Measurements from ENCODE around the gene FNDC3B. TPM values are rescaled to one million over a fixed set of nuclear protein-coding genes. Genes with fewer than 3 reads are reported as not detected.

Gene FNDC3B
- total RNA-seq, 2 donors from 2014 or later: 9.2 to 17.1 TPM

GRCh38 chr3:172199850-172200369 is 160.5 kb downstream of the FNDC3B start:
- DNase-seq (ENCODE audit: low spot score in 2 of 2) (no peak), ATAC-seq (no peak)
- peaks cover 17 to 31% of the 10 kb centered on the region in 2 donors for H3K36me3 Mint-ChIP-seq
- peaks cover 9 to 10% of the 10 kb centered on the region in 2 donors for H3K9me3 Mint-ChIP-seq
- H3K27ac Mint-ChIP-seq: no peak overlapping the region

- DNase-seq (ENCODE audit: low spot score in 2 of 2) (no peak), ATAC-seq (no peak)
- H3K27ac Mint-ChIP-seq: peak overlapping the region in 1 of 2 donors; percentile 55
- H3K36me3 Mint-ChIP-seq: peaks cover 18 to 40% of the 10 kb centered on the region in 2 donors
- peaks cover 13 to 21% of the 10 kb centered on the region in 2 donors for H3K9me3 Mint-ChIP-seq
Measured at GRCh38 chr3:172201136-172201869, 161.9 kb downstream of the FNDC3B start.

DNA sequence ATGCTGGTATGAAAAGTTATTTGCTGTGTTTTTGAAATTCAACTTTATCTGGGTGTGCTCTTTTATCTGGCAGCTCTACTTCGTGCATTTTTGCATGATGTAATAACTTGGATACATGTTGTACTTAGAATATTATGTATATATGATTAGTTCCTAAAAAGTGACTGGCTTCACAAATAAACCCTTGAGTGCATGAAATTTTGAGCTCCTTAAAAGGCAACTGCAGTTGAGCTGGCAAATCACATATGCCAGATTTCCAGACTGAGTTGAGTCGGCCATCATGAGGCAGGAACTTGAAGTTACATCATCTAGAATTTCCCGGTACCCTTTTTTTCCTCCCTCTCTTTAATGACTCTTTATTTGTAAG is 162.5 kb downstream of the FNDC3B start:
- Mint-ChIP-seq H3K36me3 (peaks cover 18 to 40% of the 10 kb centered on the region in 2 donors), H3K27ac (no peak overlapping the region), H3K9me3 (peaks cover 13 to 21% of the 10 kb centered on the region in 2 donors)
- DNase-seq (ENCODE audit: low spot score in 2 of 2) (no peak), ATAC-seq (no peak)

DNA sequence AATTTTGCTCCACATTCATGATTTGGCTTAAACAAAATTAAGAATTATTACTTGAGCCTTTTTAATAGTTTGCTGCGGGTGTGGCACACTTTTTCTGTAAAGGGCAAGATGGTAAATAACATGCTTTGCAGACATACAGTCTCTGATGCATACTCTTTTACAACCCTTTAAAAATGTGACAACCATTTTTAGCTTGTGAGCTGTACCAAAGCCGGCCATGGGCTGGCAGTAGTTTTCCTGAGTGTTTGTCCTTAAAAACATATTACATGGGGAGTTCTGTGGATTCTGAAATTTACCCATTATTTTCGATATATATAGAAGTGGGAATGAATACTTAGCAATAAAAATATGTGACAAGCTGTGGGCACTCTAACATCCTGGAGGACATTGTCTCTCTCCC is 163.4 kb downstream of the FNDC3B start:
- Mint-ChIP-seq H3K9me3 (peaks cover 13 to 21% of the 10 kb centered on the region in 2 donors), H3K36me3 (peaks cover 18 to 40% of the 10 kb centered on the region in 2 donors), H3K27ac (no peak overlapping the region)
- ATAC-seq (no peak), DNase-seq (ENCODE audit: low spot score in 2 of 2) (no peak)

DNA sequence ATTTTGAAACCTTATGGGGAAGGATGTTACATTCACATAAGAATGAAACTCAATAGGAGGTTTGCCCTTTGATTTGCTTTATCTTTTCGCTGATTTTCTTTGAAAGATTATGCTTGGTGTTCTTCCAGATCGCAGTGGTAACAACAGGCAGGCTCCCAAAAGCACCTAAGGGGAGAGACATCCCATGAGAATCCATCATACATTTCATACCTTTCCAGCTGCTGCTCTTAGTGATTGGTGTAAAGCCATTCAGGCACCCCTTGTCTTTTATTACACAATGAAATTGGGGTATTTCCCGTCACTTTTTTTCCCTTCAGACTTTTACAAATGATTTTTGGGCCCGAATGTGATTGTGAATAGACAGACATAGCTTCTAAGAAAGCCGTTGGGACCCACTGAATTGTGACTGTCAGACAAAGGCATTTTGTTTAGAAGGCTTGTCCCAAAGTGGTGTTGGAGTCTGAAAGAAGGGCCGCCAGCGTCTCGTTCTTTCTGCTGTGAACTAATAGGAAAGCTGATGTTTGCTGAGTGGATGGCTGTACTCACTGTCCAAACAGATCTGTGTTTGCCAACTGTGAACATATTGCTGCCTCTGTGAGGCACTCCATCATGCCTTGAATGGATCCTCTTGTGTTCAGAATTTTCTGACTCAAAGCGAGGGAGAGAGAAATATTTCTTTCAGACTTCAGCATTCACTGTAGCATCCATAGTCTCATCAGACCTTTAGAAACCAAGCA is 164.3 kb downstream of the FNDC3B start:
- no peak for DNase-seq (ENCODE audit: low spot score in 2 of 2)
- peaks cover 18 to 36% of the 10 kb centered on the region in 2 donors for H3K36me3 Mint-ChIP-seq
- peaks cover 13 to 21% of the 10 kb centered on the region in 2 donors for H3K9me3 Mint-ChIP-seq
- no peak for ATAC-seq
- H3K27ac Mint-ChIP-seq: no peak overlapping the region

- peaks cover 18 to 34% of the 10 kb centered on the region in 2 donors for H3K36me3 Mint-ChIP-seq
Measured at GRCh38 chr3:172204716-172205115, 165.3 kb downstream of the FNDC3B start.

DNA sequence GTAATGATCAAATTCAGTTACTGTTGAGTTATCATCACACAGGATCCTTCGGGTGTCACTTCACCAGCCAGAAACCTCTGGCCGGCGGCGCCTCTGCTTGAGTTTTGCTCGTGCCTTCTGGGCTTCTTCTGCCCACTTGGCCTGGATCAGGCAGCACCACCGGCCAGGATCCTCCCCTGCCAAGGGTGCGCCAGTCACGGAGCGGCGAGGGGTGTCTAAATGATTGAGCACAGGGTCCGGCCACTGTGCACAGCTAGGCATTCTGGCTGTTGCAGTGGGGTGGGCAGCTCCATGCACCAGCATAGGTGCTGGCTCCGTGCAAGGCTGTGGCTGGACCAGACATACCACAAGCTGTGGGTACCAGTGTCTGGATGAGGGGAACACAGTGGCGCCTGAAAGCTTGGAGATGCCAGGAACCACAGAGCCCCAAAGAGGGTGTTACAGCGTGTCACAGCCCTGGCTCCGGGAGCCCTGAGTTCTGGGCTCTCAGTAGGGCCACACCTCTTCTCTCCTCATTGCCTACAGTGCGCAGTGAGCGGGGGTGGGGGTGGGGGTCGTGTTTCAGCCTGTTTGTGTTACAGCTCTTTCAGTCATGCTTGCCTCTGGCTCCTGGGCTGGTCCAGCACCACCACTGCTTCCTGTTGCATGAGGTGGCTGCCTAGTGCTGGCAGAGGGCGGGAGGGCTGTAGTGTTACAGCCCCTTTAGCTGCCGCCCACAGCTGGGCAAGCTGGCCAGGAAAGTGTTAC is 169.4 kb downstream of the FNDC3B start:
- DNase-seq (ENCODE audit: low spot score in 2 of 2) (no peak), ATAC-seq (no peak)
- Mint-ChIP-seq H3K36me3 (peaks cover 11 to 19% of the 10 kb centered on the region in 2 donors), H3K9me3 (peaks cover 10 to 20% of the 10 kb centered on the region in 2 donors), H3K27ac (no peak overlapping the region)

More at GRCh38 chr3:172204716-172205115, 165.3 kb downstream of the FNDC3B start:
- no peak for ATAC-seq
- H3K27ac Mint-ChIP-seq: no peak overlapping the region
- no peak for DNase-seq (ENCODE audit: low spot score in 2 of 2)
- H3K9me3 Mint-ChIP-seq: peaks cover 13 to 21% of the 10 kb centered on the region in 2 donors

- peaks cover 4 to 12% of the 10 kb centered on the region in 2 donors for H3K36me3 Mint-ChIP-seq
- DNase-seq (ENCODE audit: low spot score in 2 of 2) (no peak), ATAC-seq (no peak)
- H3K27ac Mint-ChIP-seq: no peak overlapping the region
- peaks cover 5 to 13% of the 10 kb centered on the region in 2 donors for H3K9me3 Mint-ChIP-seq
Measured at GRCh38 chr3:172209333-172210321, 170.2 kb downstream of the FNDC3B start.

GRCh38 chr3:172210355-172210754 is 171.0 kb downstream of the FNDC3B start:
- ATAC-seq (no peak), DNase-seq (ENCODE audit: low spot score in 2 of 2) (no peak)
- Mint-ChIP-seq H3K36me3 (peaks cover 4 to 5% of the 10 kb centered on the region in 2 donors), H3K9me3 (peaks cover 3 to 7% of the 10 kb centered on the region in 2 donors), H3K27ac (peak overlapping the region in 1 of 2 donors; percentile 50)

GRCh38 chr3:172211123-172211522 is 171.7 kb downstream of the FNDC3B start:
- Mint-ChIP-seq H3K36me3 (peaks cover 0 to 4% of the 10 kb centered on the region in 2 donors), H3K27ac (no peak overlapping the region), H3K9me3 (no peaks in the 10 kb centered on the region)
- no peak for ATAC-seq
- DNase-seq (ENCODE audit: low spot score in 2 of 2): no peak

DNA sequence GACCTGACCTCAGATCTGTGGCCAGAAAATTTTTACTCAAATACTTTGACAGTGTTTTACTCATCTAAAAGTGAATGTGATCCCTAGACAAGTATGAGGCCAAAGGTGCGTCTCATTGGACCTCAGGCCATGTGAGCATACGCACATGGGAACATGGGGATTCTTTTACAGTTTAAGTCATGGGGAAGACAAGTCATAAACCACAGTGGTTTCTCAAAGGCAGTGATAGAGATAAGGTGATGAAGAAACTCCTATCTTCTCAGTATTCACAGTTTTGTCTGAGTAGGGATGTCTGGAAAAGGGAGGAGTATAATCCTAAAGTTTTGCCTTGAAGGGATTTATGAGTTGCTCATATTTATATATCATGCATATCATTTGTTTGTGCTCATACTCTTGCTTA is 173.8 kb downstream of the FNDC3B start:
- ATAC-seq: peak; percentile 87 to 94
- DNase-seq (ENCODE audit: low spot score in 2 of 2): no peak
- Mint-ChIP-seq H3K9me3 (no peaks in the 10 kb centered on the region), H3K27ac (peak overlapping the region in 1 of 2 donors; percentile 2), H3K36me3 (peaks cover 0 to 4% of the 10 kb centered on the region in 2 donors)

DNA sequence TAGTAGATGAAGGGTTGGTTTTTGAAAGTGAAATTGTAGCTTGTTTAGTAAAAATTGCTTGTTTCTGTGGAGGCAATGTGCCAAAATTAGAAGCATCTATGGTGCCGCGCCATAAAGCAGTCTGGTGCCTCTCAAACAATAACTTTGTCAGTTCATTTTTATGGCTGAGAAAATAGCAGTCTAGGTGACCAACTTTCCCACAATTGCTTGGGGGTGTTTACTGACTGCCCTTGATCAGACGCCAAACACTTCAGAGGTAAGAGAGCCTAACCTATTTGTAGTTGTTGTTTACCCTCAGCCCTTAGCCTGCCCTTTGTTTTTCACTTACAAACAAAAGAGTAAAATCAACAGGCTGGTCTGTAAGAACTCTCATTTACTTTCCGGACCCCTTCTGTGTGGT is 174.5 kb downstream of the FNDC3B start:
- Mint-ChIP-seq H3K9me3 (no peaks in the 10 kb centered on the region), H3K36me3 (peaks cover 0 to 4% of the 10 kb centered on the region in 2 donors), H3K27ac (no peak overlapping the region)
- DNase-seq (ENCODE audit: low spot score in 2 of 2) (no peak), ATAC-seq (no peak)

DNA sequence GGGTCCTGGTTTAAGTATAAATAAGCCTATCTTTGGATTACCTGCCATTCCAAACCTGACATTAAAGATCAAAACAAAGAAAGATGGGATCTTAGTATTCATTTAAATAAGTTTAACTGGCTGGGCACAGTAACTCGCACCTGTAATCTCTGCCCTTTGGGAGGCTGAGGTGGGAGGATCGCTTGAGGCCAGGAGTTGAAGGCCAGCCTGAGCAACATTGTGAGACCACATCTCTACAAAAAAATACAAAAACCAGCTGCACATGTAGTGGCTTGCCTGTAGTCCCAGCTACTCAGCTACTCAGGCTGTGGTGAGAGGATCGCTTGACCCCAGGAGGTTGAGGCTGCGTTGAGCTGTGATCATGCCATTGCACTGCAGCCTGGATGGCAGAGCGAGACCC is 176.9 kb downstream of the FNDC3B start:
- H3K27ac Mint-ChIP-seq: no peak overlapping the region
- ATAC-seq: no peak
- no peak for DNase-seq (ENCODE audit: low spot score in 2 of 2)
- H3K36me3 Mint-ChIP-seq: peaks cover 0 to 4% of the 10 kb centered on the region in 2 donors
- no peaks in the 10 kb centered on the region for H3K9me3 Mint-ChIP-seq

- Mint-ChIP-seq H3K27ac (no peak overlapping the region), H3K9me3 (no peaks in the 10 kb centered on the region), H3K36me3 (peaks cover 0 to 4% of the 10 kb centered on the region in 2 donors)
- ATAC-seq (no peak), DNase-seq (ENCODE audit: low spot score in 2 of 2) (no peak)
Measured at GRCh38 chr3:172216911-172217310, 177.5 kb downstream of the FNDC3B start.

GRCh38 chr3:172217877-172218276 is 178.5 kb downstream of the FNDC3B start:
- H3K36me3 Mint-ChIP-seq: peaks cover 0 to 4% of the 10 kb centered on the region in 2 donors
- DNase-seq (ENCODE audit: low spot score in 2 of 2) (no peak), ATAC-seq (no peak)
- H3K27ac Mint-ChIP-seq: no peak overlapping the region
- no peaks in the 10 kb centered on the region for H3K9me3 Mint-ChIP-seq

Data from activated naive CD4-positive, alpha-beta T cell treated with anti-CD3 and anti-CD28 coated beads, Interleukin-2, amount 50 U/mL, for 72 hours (primary cell).